HPDE6-E6E7 (cell line): ENCODE results near the gene OR2C3.
"Not testable (repeated sequence)": the region's sequence is repeated elsewhere in the genome, so short reads cannot be mapped to it uniquely, and the experiment has no call there.

Experiments
- DNase-seq: peaks from one replicate; pipeline ENCODE4 v3.0.0; 2011; ENCODE audit warnings: missing footprints; ENCODE audit errors: extremely low spot score

Gene OR2C3

GRCh38 chr1:247536340-247536739 lies at the start of gene OR2C3:
Gene OR2C3 (minus strand): TSS chr1:247536440. CDS start chr1:247532511, 3,929 bp downstream.
- no peak for DNase-seq

GRCh38 chr1:247578946-247579460 lies 42.8 kb upstream of the OR2C3 start:
- DNase-seq = no peak

- DNase-seq = no peak
Observed at GRCh38 chr1:247576514-247576913, 40.3 kb upstream of the OR2C3 start.

GRCh38 chr1:247574664-247575063 lies 38.4 kb upstream of the OR2C3 start:
- no peak for DNase-seq

- no peak for DNase-seq
Observed at GRCh38 chr1:247574236-247574635, 38.0 kb upstream of the OR2C3 start.

- no peak for DNase-seq
Observed at GRCh38 chr1:247562198-247562597, 26.0 kb upstream of the OR2C3 start.

- no peak for DNase-seq
Observed at GRCh38 chr1:247561711-247562110, 25.5 kb upstream of the OR2C3 start.

GRCh38 chr1:247557926-247558674 lies 21.9 kb upstream of the OR2C3 start:
- no peak for DNase-seq

GRCh38 chr1:247552231-247552630 lies 16.0 kb upstream of the OR2C3 start:
- no peak for DNase-seq

- no peak for DNase-seq
Observed at GRCh38 chr1:247551721-247552120, 15.5 kb upstream of the OR2C3 start.

- DNase-seq = no peak
Observed at GRCh38 chr1:247548769-247549182, 12.5 kb upstream of the OR2C3 start, which contains the start of gene GCSAML. Gene GCSAML (plus strand): TSS chr1:247549134. CDS start chr1:247549192, 58 bp downstream.

- no peak for DNase-seq
Observed at GRCh38 chr1:247548092-247548491, 11.9 kb upstream of the OR2C3 start.

- DNase-seq = no peak
Observed at GRCh38 chr1:247542811-247543210, 6.6 kb upstream of the OR2C3 start.

- DNase-seq = no peak
Observed at GRCh38 chr1:247540581-247540980, 4.3 kb upstream of the OR2C3 start.

GRCh38 chr1:247539215-247539614 lies 3.0 kb upstream of the OR2C3 start:
- DNase-seq = no peak

- no peak for DNase-seq
Observed at GRCh38 chr1:247538561-247538960, 2.3 kb upstream of the OR2C3 start.

- no peak for DNase-seq
Observed at GRCh38 chr1:247535402-247535801, 838 bp downstream of the OR2C3 start.

- no peak for DNase-seq
Observed at GRCh38 chr1:247531937-247532336, 4.3 kb downstream of the OR2C3 start.

- no peak for DNase-seq
Observed at GRCh38 chr1:247530785-247531184, 5.5 kb downstream of the OR2C3 start.

GRCh38 chr1:247529771-247530355 lies 6.4 kb downstream of the OR2C3 start:
- no peak for DNase-seq

GRCh38 chr1:247528812-247529474 lies 7.3 kb downstream of the OR2C3 start:
- DNase-seq = peak; percentile 37

- not testable (repeated sequence) for DNase-seq
Observed at GRCh38 chr1:247521886-247522285, 14.4 kb downstream of the OR2C3 start.

- DNase-seq = no peak
Observed at GRCh38 chr1:247518613-247518891, 17.7 kb downstream of the OR2C3 start.
